SK-N-SH (cell line): Measurements from ENCODE around the gene CCDC171.

Source experiments
- CHD2 ChIP-seq: fragments of 150-350 bp; IDR thresholded peaks from 2 replicates; pipeline ENCODE4 v1.6.1; 2018; ENCODE audit warnings: low read length; ENCODE audit not compliant: partially characterized antibody
- CTCF ChIP-seq: fragments of 200-600 bp; sonication (generic); IDR thresholded peaks from 2 replicates; pipeline ENCODE4 v1.6.1; 2017; ENCODE audit warnings: antibody characterized with exemption, mild to moderate bottlenecking, moderate library complexity
- ELF1 ChIP-seq: IDR thresholded peaks from 2 replicates; pipeline ENCODE4 v1.4.0; 2012
- EP300 ChIP-seq, 2 experiments: IDR thresholded peaks; 2 replicates each; pipeline versions ENCODE4 v1.4.0 to v1.6.1; 2012; ENCODE audit warnings: borderline replicate concordance in 1 of 2, low read depth in 1 of 2, low read length in 1 of 2
- EZH2phosphoT487 ChIP-seq: fragments of 200-600 bp; sonication (generic); IDR thresholded peaks from 2 replicates; pipeline ENCODE4 v1.6.1; 2017; ENCODE audit warnings: low read depth, mixed run types, mild to moderate bottlenecking, antibody characterized with exemption, moderate library complexity, borderline replicate concordance
- IRF3 ChIP-seq: fragments of 150-350 bp; IDR thresholded peaks from 2 replicates; pipeline ENCODE4 v1.6.1; 2016; ENCODE audit warnings: mild to moderate bottlenecking, low read depth, low read length
- MAX ChIP-seq: IDR thresholded peaks from 2 replicates; pipeline ENCODE4 v1.4.0; 2012; ENCODE audit warnings: low read depth
- NFIC ChIP-seq: IDR thresholded peaks from 2 replicates; pipeline ENCODE4 v1.4.0; 2012; ENCODE audit warnings: borderline replicate concordance
- POLR2AphosphoS5 ChIP-seq: IDR thresholded peaks from 2 replicates; pipeline ENCODE4 v1.6.1; 2012; ENCODE audit warnings: low read depth, low read length
- REST ChIP-seq: IDR thresholded peaks from 2 replicates; pipeline ENCODE4 v1.6.1; 2012; ENCODE audit warnings: mild to moderate bottlenecking, low read depth, low read length, moderate library complexity
- RFX5 ChIP-seq: IDR thresholded peaks from 2 replicates; pipeline ENCODE4 v1.6.1; 2012; ENCODE audit warnings: mild to moderate bottlenecking, improper control_type of control experiment, low read length
- SIN3A ChIP-seq: IDR thresholded peaks from 2 replicates; pipeline ENCODE4 v1.6.1; 2012; ENCODE audit warnings: low read depth, mild to moderate bottlenecking, low read length, moderate library complexity, borderline replicate concordance
- ZBTB33 ChIP-seq: IDR thresholded peaks from 2 replicates; pipeline ENCODE4 v1.4.0; 2012; ENCODE audit warnings: low read depth, borderline replicate concordance

- no peak for TF ChIP-seq IRF3
- no peak for TF ChIP-seq SIN3A
- no peak for TF ChIP-seq EP300 (IDR thresholded peaks at IDR 0.05; ENCODE audit: borderline replicate concordance in 1 of 2, low read depth in 1 of 2, low read length in 1 of 2)
- no peak for TF ChIP-seq ZBTB33
- no peak for TF ChIP-seq CTCF
- TF ChIP-seq EZH2phosphoT487: no peak
- no peak for TF ChIP-seq MAX
- TF ChIP-seq CHD2: no peak
- no peak for TF ChIP-seq POLR2AphosphoS5
- no peak for TF ChIP-seq ELF1
- no peak for TF ChIP-seq NFIC
- no peak for TF ChIP-seq REST
- TF ChIP-seq RFX5: no peak
Measured at GRCh38 chr9:16001856-16002255, 449.0 kb downstream of the CCDC171 start.
